HepG2 (cell line): ENCODE results near the gene ARHGEF3. TPM values are rescaled to one million over a fixed set of nuclear protein-coding genes. Genes with fewer than 3 reads are reported as not detected.

Experiments
- ATAC-seq: fragments of 200-7000 bp; cut with Tn5 transposase; 3 replicates; pipeline ENCODE4 v1.9.1; 2020; ENCODE audit warnings: mild to moderate bottlenecking, moderate library complexity
- BruUV-seq: library from RNA; stranded (reverse); fragments of 400-500 nt; replicated peaks from 2 replicates; lab custom pipeline; 2021; lab: Mats Ljungman, UMichigan
- CTCF ChIA-PET: fragments of 300-600 bp; formaldehyde crosslinking; extraction: SDS; loops from one replicate; lab custom pipeline; 2021; ENCODE audit warnings: low total read pairs, inconsistent platforms, low intra/inter-chr PET ratio; lab: Yijun Ruan, JAX
- POLR2A ChIA-PET: fragments of 350-600 bp; sonication (Branson Sonifier 250); formaldehyde crosslinking; loops from one replicate; lab custom pipeline; 2020; ENCODE audit warnings: antibody characterized with exemption, inconsistent platforms; lab: Yijun Ruan, JAX
- DNase-seq: peaks from one replicate; pipeline ENCODE4 v3.0.0-alpha.2; 2015; ENCODE audit warnings: low spot score
- FAIRE-seq: peaks from 3 replicates; lab custom pipeline; 2011; peaks lifted over from hg19 to GRCh38; lab: Jason Lieb, UNC
- H2AFZ ChIP-seq: one replicate; pipeline ENCODE4 v1.6.1; 2011; ENCODE audit warnings: low read length, inconsistent platforms
- H3K27ac ChIP-seq: fragments of 300-600 bp; 3 replicates; pipeline ENCODE4 v1.8.0; 2011; ENCODE audit warnings: mixed run types, mild to moderate bottlenecking, mixed read lengths, low read length, inconsistent platforms; ENCODE audit not compliant: insufficient read depth; ENCODE audit errors: extremely low read length
- H3K27me3 ChIP-seq, 2 experiments: fragments of 200-600 bp in 1 of 2; 2 replicates in 1 of 2; 3 replicates in 1 of 2; pipeline versions ENCODE4 v1.6.0 to v1.8.0; 2011; ENCODE audit warnings: low read length in 2 of 2, mild to moderate bottlenecking in 2 of 2, moderate library complexity in 2 of 2, inconsistent platforms in 1 of 2; ENCODE audit not compliant: insufficient read depth in 2 of 2, control insufficient read depth in 1 of 2
- H3K36me3 ChIP-seq, 2 experiments: fragments of 200-600 bp in 1 of 2; replicated peaks in 1 of 2; 2 replicates in 1 of 2; 3 replicates in 1 of 2; pipeline versions ENCODE4 v1.5.1 to v1.8.0; 2011; ENCODE audit warnings: low read length in 2 of 2, inconsistent platforms in 1 of 2; ENCODE audit not compliant: insufficient read depth in 2 of 2, control insufficient read depth in 1 of 2
- H3K4me1 ChIP-seq: 2 replicates; pipeline ENCODE4 v1.5.1; 2012; ENCODE audit warnings: low read length, inconsistent platforms; ENCODE audit not compliant: insufficient read depth
- H3K4me2 ChIP-seq: 2 replicates; pipeline ENCODE4 v1.6.0; 2011; ENCODE audit warnings: low read depth, low read length, inconsistent platforms
- H3K4me3 ChIP-seq, 3 experiments: fragments of 200-600 bp in 1 of 3; sonication (generic), shearing (Covaris generic) in 1 of 3; replicated peaks in 1 of 3; 2 replicates each; pipeline ENCODE4 v1.5.1; 2011 to 2016; ENCODE audit warnings: low read length in 3 of 3, inconsistent platforms in 2 of 3, low read depth in 2 of 3, mild to moderate bottlenecking in 2 of 3, control low read depth in 1 of 3, mixed read lengths in 1 of 3; ENCODE audit not compliant: insufficient read depth in 1 of 3
- H3K79me2 ChIP-seq: one replicate; pipeline ENCODE4 v1.6.1; 2011; ENCODE audit warnings: low read length, inconsistent platforms; ENCODE audit not compliant: insufficient read depth
- H3K9ac ChIP-seq: 2 replicates; pipeline ENCODE4 v1.6.0; 2011; ENCODE audit warnings: mild to moderate bottlenecking, low read depth, low read length, inconsistent platforms; ENCODE audit not compliant: insufficient read depth
- H3K9me3 ChIP-seq: 2 replicates; pipeline ENCODE4 v1.5.1; 2012; ENCODE audit warnings: mild to moderate bottlenecking, low read length
- H4K20me1 ChIP-seq: 2 replicates; pipeline ENCODE4 v1.6.0; 2011; ENCODE audit warnings: inconsistent platforms, mild to moderate bottlenecking, low read length, moderate library complexity; ENCODE audit not compliant: insufficient read depth
- BRD4 ChIP-seq: sonication (generic); formaldehyde crosslinking; IDR thresholded peaks from 2 replicates; pipeline ENCODE4 v1.4.0; 2020; ENCODE audit warnings: missing genetic modification reagents
- DBP ChIP-seq: sonication (generic); formaldehyde crosslinking; IDR thresholded peaks from 2 replicates; pipeline ENCODE4 v1.4.0; 2020; ENCODE audit warnings: missing genetic modification reagents; ENCODE audit errors: not compliant biosample characterization
- DR1 ChIP-seq: sonication (generic); formaldehyde crosslinking; IDR thresholded peaks from 2 replicates; pipeline ENCODE4 v1.8.0; 2021; ENCODE audit warnings: mild to moderate bottlenecking, missing genetic modification reagents, inconsistent platforms
- KDM4B ChIP-seq: sonication (generic); formaldehyde crosslinking; IDR thresholded peaks from 2 replicates; pipeline ENCODE4 v1.4.0; 2020; ENCODE audit warnings: missing genetic modification reagents
- NR0B2 ChIP-seq: sonication (generic); formaldehyde crosslinking; IDR thresholded peaks from 2 replicates; pipeline ENCODE4 v1.4.0; 2020; ENCODE audit warnings: mild to moderate bottlenecking, missing genetic modification reagents
- POLR2A ChIP-seq, 2 experiments: IDR thresholded peaks; 2 replicates each; pipeline ENCODE4 v1.6.1; 2011; ENCODE audit warnings: low read depth in 2 of 2, low read length in 2 of 2, mild to moderate bottlenecking in 1 of 2, moderate library complexity in 1 of 2; ENCODE audit not compliant: insufficient read depth in 1 of 2
- RBFOX2 ChIP-seq: fragments of 200-400 bp; formaldehyde crosslinking; IDR thresholded peaks from 2 replicates; pipeline ENCODE4 v1.6.1; 2017; ENCODE audit warnings: low read depth, mild to moderate bottlenecking, low read length
- SKI ChIP-seq: fragments of 450-650 bp; IDR thresholded peaks from one replicate; pipeline ENCODE4 v1.6.1; 2018; ENCODE audit warnings: mild to moderate bottlenecking; ENCODE audit not compliant: partially characterized antibody
- TAF1 ChIP-seq: sonication (generic); formaldehyde crosslinking; IDR thresholded peaks from 2 replicates; pipeline ENCODE4 v1.4.0; 2020; ENCODE audit warnings: missing genetic modification reagents
- TBP ChIP-seq: sonication (generic); formaldehyde crosslinking; IDR thresholded peaks from 2 replicates; pipeline ENCODE4 v1.5.0; 2020; ENCODE audit warnings: missing genetic modification reagents
- ZNF12 ChIP-seq: sonication (generic); formaldehyde crosslinking; IDR thresholded peaks from 2 replicates; pipeline ENCODE4 v1.5.0; 2020; ENCODE audit warnings: missing genetic modification reagents
- ZNF543 ChIP-seq: sonication (generic); formaldehyde crosslinking; IDR thresholded peaks from 2 replicates; pipeline ENCODE4 v1.4.0; 2020; ENCODE audit warnings: mild to moderate bottlenecking, missing genetic modification reagents
- ZNF672 ChIP-seq: sonication (generic); formaldehyde crosslinking; IDR thresholded peaks from 2 replicates; pipeline ENCODE4 v1.8.1; 2022; ENCODE audit warnings: missing genetic modification reagents
- WGBS: methylation state at CpG from one replicate; pipeline ENCODE4 v1.1.6; 2017; ENCODE audit warnings: low lambda C conversion rate; 5-methylcytosine and 5-hydroxymethylcytosine counted together
- in situ Hi-C: cut with HindIII; loops from 2 replicates; pipeline ENCODE4 v1.10.0; 2017; ENCODE audit warnings: low pct_unique_long_range_greater_than_20kb; ENCODE audit not compliant: extremely low pct_ligation_motif_present
- intact Hi-C: fragments of 100-400 bp; cut with micrococcal nuclease; formaldehyde crosslinking; loops from one replicate; pipeline ENCODE4 v1.10.0; 2022; ENCODE audit not compliant: unreplicated experiment
- polyA plus RNA-seq, 8 experiments: library from polyadenylated mRNA; depleted of rRNA in 3 of 8; stranded (reverse) in 7 of 8; unstranded in 1 of 8; fragments of >200 nt; fragmentation: Illumina TruSeq in 4 of 8; extraction: Trizol in 4 of 8; gene quantifications; 2 replicates each; pipeline versions ENCODE4 v1.2.1 to v1.2.3, GENCODE V29; 2011 to 2016; ENCODE audit warnings: low read depth in 4 of 8, missing spikeins in 1 of 8, mixed read lengths in 1 of 8; ENCODE audit not compliant: insufficient read depth in 1 of 8
- total RNA-seq, 5 experiments: library from RNA; depleted of rRNA; stranded (reverse); fragments of >200 nt; fragmentation: Illumina TruSeq; extraction: Trizol; gene quantifications; 2 replicates each; pipeline ENCODE4 v1.2.3, GENCODE V29; 2016; ENCODE audit warnings: low read depth in 1 of 5
- TF ChIP-seq, protein P1 (sequence below): sonication (generic); formaldehyde crosslinking; IDR thresholded peaks from 2 replicates; pipeline ENCODE4 v1.4.0; 2020; ENCODE audit warnings: mild to moderate bottlenecking, missing genetic modification reagents
- TF ChIP-seq, protein P2 (sequence below): conservative IDR thresholded peaks from 2 replicates; pipeline ENCODE4 v1.6.1; 2018; ENCODE audit warnings: missing genetic modification reagents

Gene ARHGEF3
- total and polyA plus RNA-seq, 2 of the 13 experiments (the other 11 are each of a cell fraction or from before 2014, with no cell fraction given) = 14.8 to 23.1 TPM

DNA sequence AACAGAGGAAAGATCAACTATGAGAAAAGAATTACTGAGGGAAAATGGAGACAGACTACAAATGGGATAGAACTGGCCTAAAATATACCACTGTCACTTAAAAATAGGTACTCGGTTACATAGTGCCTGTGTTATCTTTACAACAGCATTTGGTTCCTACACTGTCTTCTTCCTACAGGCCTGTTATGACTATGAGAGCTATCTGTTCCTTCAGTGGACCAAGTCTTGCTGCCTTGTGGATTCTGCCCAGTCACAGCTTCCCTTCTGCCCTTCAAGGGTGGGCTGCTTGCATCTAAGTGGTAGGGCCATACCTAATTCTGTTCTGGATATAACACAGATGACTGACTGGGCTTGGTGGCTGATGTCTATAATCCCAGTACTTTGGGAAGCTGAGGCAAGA lies 13.8 kb upstream of the ARHGEF3 start (continued):
- TF ChIP-seq, protein P1, sequence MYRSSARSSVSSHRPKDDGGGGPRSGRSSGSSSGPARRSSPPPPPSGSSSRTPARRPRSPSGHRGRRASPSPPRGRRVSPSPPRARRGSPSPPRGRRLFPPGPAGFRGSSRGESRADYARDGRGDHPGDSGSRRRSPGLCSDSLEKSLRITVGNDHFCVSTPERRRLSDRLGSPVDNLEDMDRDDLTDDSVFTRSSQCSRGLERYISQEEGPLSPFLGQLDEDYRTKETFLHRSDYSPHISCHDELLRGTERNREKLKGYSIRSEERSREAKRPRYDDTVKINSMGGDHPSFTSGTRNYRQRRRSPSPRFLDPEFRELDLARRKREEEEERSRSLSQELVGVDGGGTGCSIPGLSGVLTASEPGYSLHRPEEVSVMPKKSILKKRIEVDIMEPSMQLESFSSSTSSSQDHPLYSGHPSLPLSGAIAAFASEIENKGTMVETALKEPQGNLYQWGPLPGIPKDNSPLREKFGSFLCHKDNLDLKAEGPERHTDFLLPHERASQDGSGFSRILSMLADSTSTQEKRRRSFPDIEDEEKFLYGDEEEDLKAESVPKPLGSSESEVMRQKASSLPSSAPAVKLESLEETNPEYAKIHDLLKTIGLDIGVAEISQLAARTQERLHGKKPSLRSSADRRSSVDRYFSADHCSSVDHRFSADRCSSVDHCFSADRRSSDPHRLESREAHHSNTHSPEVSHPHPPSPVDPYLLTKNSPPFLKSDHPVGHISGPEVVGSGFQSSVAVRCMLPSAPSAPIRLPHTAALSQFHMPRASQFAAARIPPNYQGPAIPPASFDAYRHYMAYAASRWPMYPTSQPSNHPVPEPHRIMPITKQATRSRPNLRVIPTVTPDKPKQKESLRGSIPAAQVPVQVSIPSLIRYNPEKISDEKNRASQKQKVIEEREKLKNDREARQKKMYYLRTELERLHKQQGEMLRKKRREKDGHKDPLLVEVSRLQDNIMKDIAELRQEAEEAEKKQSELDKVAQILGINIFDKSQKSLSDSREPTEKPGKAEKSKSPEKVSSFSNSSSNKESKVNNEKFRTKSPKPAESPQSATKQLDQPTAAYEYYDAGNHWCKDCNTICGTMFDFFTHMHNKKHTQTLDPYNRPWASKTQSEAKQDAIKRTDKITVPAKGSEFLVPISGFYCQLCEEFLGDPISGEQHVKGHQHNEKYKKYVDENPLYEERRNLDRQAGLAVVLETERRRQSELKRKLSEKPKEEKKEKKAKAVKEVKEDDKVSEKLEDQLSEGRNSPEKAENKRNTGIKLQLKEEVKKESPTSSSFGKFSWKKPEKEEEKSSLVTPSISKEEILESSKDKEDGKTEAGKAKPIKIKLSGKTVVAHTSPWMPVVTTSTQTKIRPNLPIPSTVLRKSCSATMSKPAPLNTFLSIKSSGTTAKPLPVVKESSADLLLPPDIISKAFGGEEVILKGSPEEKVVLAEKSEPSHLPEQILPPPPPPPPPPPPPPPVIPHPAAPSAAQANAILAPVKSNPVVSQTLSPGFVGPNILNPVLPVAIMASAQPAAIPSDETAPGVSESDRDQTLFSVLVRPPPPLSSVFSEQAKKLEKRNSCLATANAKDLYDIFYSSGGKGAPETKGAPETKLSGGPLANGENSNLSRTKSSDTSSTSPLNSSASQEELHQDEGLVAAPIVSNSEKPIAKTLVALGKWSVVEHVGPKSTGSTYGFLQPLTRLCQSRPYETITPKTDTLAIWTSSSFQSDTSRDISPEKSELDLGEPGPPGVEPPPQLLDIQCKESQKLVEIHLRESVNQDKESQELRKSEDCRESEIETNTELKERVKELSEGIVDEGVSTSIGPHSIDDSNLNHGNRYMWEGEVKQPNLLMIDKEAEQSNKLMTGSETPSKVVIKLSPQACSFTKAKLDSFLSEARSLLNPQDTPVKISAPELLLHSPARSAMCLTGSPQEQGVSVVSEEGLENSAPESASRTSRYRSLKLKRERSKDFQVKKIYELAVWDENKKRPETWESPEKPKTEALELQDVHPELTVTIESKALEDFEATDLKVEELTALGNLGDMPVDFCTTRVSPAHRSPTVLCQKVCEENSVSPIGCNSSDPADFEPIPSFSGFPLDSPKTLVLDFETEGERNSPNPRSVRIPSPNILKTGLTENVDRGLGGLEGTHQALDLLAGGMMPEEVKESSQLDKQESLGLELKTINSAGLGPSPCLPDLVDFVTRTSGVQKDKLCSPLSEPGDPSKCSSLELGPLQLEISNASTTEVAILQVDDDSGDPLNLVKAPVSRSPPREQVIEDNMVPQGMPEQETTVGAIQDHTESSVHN (CRISPR knock-in tag) = no peak
- TF ChIP-seq BRD4 (CRISPR knock-in tag) (no peak), RBFOX2 (no peak), ZNF12 (CRISPR knock-in tag) (no peak)

DNA sequence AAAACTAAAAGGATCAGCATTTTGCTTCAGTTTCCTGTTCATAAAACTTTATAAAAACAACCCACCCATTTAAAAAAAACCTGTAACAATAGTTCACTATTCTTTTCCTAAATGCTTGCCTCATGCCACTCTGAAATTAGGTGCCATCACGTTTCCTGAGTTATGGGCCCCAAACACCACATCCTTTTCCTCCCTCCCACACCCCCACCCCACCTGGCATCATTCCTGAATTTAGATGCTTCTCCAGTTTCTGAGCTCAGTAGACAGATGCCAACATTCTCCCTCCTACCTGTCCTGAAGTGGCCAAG lies 11.9 kb upstream of the ARHGEF3 start:
- no peaks in the 10 kb centered on the region for H3K79me2 ChIP-seq
- intact Hi-C loops (no loop called here), in situ Hi-C loops (no loop called here)
- H3K9ac ChIP-seq = no peak overlapping the region
- H2AFZ ChIP-seq = no peak overlapping the region
- H3K27me3 ChIP-seq = no peaks in the 10 kb centered on the region
- 50% methylated on average over 1 of the region's 1 CpG for WGBS
- H3K4me2 ChIP-seq = no peak overlapping the region
- no peak overlapping the region for H3K27ac ChIP-seq
- FAIRE-seq (no peak), DNase-seq (no peak), ATAC-seq (no peak)
- no peaks in the 10 kb centered on the region for H3K9me3 ChIP-seq
- H3K4me3 ChIP-seq = no peak overlapping the region
- POLR2A ChIA-PET = interaction anchor here (0.9 kb wide), 1 partner anchor 10 kb away, joined by 3 read pairs; no protein-coding TSS in a partner anchor
- CTCF ChIA-PET = no interaction called here
- no peaks in the 10 kb centered on the region for H3K36me3 ChIP-seq
- H3K4me1 ChIP-seq = peaks cover 44% of the 10 kb centered on the region
- no TSS peak for BruUV-seq
- no peaks in the 10 kb centered on the region for H4K20me1 ChIP-seq
- no peak for TF ChIP-seq DBP (CRISPR knock-in tag)
- TF ChIP-seq, protein P2, sequence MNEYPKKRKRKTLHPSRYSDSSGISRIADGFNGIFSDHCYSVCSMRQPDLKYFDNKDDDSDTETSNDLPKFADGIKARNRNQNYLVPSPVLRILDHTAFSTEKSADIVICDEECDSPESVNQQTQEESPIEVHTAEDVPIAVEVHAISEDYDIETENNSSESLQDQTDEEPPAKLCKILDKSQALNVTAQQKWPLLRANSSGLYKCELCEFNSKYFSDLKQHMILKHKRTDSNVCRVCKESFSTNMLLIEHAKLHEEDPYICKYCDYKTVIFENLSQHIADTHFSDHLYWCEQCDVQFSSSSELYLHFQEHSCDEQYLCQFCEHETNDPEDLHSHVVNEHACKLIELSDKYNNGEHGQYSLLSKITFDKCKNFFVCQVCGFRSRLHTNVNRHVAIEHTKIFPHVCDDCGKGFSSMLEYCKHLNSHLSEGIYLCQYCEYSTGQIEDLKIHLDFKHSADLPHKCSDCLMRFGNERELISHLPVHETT (CRISPR knock-in tag) = no peak
- no peak for TF ChIP-seq SKI
- no peak for TF ChIP-seq DR1 (CRISPR knock-in tag)
- no peak for TF ChIP-seq NR0B2 (CRISPR knock-in tag)
- TF ChIP-seq TAF1 (CRISPR knock-in tag) = no peak
- TF ChIP-seq POLR2A (IDR thresholded peaks at IDR 0.05; ENCODE audit: insufficient read depth in 1 of 2, low read depth in 2 of 2, low read length in 2 of 2) = no peak
- no peak for TF ChIP-seq TBP (CRISPR knock-in tag)
- TF ChIP-seq KDM4B (CRISPR knock-in tag) = no peak
- TF ChIP-seq ZNF543 (CRISPR knock-in tag) = no peak
- no peak for TF ChIP-seq ZNF672
